ENCODE results near the gene HOXD4.
A peak's percentile ranks its signal among the peaks of the same experiment; 100 is the strongest.

Gene HOXD4

GRCh38 chr2:176166272-176166671 lies 14.9 kb downstream of the HOXD4 start:
- no peak for DNase-seq (ENCODE audit: low read depth)
- H3K4me3 ChIP-seq (ENCODE audit: low read length): no peak overlapping the region
- TF ChIP-seq, protein P1, sequence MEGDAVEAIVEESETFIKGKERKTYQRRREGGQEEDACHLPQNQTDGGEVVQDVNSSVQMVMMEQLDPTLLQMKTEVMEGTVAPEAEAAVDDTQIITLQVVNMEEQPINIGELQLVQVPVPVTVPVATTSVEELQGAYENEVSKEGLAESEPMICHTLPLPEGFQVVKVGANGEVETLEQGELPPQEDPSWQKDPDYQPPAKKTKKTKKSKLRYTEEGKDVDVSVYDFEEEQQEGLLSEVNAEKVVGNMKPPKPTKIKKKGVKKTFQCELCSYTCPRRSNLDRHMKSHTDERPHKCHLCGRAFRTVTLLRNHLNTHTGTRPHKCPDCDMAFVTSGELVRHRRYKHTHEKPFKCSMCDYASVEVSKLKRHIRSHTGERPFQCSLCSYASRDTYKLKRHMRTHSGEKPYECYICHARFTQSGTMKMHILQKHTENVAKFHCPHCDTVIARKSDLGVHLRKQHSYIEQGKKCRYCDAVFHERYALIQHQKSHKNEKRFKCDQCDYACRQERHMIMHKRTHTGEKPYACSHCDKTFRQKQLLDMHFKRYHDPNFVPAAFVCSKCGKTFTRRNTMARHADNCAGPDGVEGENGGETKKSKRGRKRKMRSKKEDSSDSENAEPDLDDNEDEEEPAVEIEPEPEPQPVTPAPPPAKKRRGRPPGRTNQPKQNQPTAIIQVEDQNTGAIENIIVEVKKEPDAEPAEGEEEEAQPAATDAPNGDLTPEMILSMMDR (conservative IDR thresholded peaks at IDR 0.05; ENCODE audit: low read length): no peak

DNA sequence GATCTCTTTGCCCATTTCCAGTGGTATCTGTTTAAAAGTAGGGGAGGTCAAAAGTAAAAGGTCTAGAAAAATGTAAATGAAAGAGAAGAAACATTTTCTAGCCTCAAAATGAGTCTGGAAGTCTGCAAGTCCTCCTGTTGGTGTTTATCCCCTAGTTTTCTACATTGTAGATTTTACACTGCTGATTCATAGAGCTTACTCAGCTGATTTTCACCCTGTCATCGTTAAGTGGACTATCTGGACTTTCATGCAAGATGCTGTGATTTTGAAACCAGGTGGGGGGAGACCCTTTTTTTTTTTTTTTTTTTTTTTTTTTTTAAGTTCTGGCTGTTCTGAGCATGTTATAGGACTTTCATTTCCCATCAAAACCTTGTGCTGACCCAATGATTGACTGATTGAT lies 16.0 kb downstream of the HOXD4 start:
- TF ChIP-seq, protein P1 (conservative IDR thresholded peaks at IDR 0.05; ENCODE audit: low read length): no peak
- H3K4me3 ChIP-seq (ENCODE audit: low read length): no peak overlapping the region
- peak; percentile 42 for DNase-seq (ENCODE audit: low read depth)

- no peak overlapping the region for H3K4me3 ChIP-seq (ENCODE audit: low read length)
- TF ChIP-seq, protein P1 (conservative IDR thresholded peaks at IDR 0.05; ENCODE audit: low read length): no peak
- no peak for DNase-seq (ENCODE audit: low read depth)
Observed at GRCh38 chr2:176169181-176169580, 17.8 kb downstream of the HOXD4 start.

- no peak overlapping the region for H3K4me3 ChIP-seq (ENCODE audit: low read length)
- DNase-seq (ENCODE audit: low read depth): no peak
- TF ChIP-seq, protein P1 (conservative IDR thresholded peaks at IDR 0.05; ENCODE audit: low read length): no peak
Observed at GRCh38 chr2:176169711-176170110, 18.4 kb downstream of the HOXD4 start.

DNA sequence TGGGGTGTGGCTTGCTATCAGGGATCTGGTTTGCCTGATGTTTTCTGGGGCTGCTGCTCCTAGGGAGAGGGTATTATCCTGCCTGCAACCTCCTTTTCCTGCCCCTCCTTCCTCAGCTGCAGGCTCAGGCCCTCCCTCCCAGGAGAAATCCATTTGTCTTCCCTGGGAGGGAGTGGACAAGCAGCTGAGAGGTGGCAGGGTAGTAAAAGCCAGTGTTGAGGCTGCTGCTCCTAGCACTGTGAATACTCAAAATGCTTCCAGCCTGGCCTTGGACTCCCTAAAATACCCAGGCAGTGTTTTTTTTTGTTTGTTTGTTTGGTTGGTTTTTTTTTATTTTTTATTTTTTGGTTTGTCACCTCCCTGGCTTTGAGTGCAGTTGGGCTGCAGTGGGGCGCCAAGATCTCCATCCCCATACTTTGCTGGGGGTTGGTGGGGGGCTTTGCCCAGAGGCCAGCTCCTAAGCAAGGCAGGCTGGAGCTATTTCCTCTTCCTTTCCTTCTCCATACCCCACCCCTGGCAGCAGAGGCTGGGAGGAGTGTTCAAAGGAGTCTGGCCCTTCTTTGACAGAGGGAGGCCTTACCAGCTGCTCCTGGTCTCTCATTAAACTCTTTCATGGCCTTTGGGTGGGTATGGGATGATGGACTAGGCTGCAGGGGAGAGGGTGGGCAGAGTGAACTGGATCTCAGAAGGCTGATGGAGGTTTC lies 19.4 kb downstream of the HOXD4 start:
- TF ChIP-seq, protein P1 (conservative IDR thresholded peaks at IDR 0.05; ENCODE audit: low read length): no peak
- no peak overlapping the region for H3K4me3 ChIP-seq (ENCODE audit: low read length)
- DNase-seq (ENCODE audit: low read depth): no peak

GRCh38 chr2:176171351-176172006 lies 20.1 kb downstream of the HOXD4 start:
- DNase-seq (ENCODE audit: low read depth): no peak
- no peak overlapping the region for H3K4me3 ChIP-seq (ENCODE audit: low read length)
- TF ChIP-seq, protein P1 (conservative IDR thresholded peaks at IDR 0.05; ENCODE audit: low read length): no peak

Data from AG10803 (cell line).